ENCODE results near the gene GPR137B.

DNA sequence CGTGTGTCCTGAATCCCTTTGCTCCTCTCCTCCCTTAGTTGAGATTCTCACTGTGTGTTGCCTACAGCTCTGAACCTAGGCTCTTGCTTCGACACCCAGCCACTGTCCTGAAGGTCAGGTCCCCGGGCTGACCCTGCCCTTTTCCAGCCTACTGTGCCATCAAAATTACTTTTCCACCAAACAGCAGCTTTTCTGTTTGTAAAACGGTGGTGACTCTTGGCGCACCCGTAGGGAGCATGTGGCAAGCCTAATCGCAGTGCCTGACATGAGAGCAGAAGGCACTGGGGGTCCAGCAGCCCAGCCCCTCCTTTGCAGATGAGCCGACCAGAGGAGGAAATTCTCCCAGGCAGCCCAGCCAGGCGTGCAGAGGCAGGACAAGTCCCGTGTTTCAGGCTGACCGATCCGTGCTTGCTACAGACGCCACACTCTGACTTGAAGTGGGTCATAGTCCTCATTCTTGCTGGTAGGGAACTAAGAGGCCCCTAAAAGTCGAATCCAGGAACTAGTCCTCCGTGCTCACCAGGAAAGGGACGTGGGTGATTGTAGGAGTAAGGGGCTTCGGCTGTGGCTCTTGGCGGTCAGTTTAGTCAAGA is 6.8 kb downstream of the GPR137B start:
- TF ChIP-seq CTCF (conservative IDR thresholded peaks at IDR 0.05 in 1 of 2, IDR thresholded peaks at IDR 0.05 in 1 of 2; ENCODE audit: low read depth in 1 of 2, low read length in 2 of 2) (no peak), EZH2 (IDR thresholded peaks at IDR 0.05; ENCODE audit: low read length, missing control alignments) (no peak)

Data from fibroblast of lung (primary cell).